Body of pancreas (tissue), 4 donors: Measurements from ENCODE around the gene ADSS1. TPM values are rescaled to one million over a fixed set of nuclear protein-coding genes. Genes with fewer than 3 reads are reported as not detected.

Experiments
- ATAC-seq: fragments of 150-250 bp; one replicate; pipeline ENCODE4 v1.9.1; 2016
- DNase-seq, 4 donors: peaks; one replicate each; pipeline ENCODE4 v3.0.0-alpha.2; 2019
- H3K27ac ChIP-seq, 4 donors: fragments of 200-600 bp; sonication (generic); 1 replicate in 3 of 4; 2 replicates in 1 of 4; pipeline versions ENCODE4 v1.5.1 to v1.6.1; 2016 to 2019; ENCODE audit warnings: mild to moderate bottlenecking in 1 of 4, mixed read lengths in 1 of 4, moderate library complexity in 1 of 4
- H3K27me3 ChIP-seq, 2 donors: fragments of 200-600 bp; sonication (generic); one replicate each; pipeline ENCODE4 v1.6.0; 2016; ENCODE audit warnings: mild to moderate bottlenecking in 1 of 2
- H3K36me3 ChIP-seq, 2 donors: fragments of 200-600 bp; sonication (generic); replicated peaks in 1 of 2; 2 replicates each; pipeline ENCODE4 v1.5.1; 2016; ENCODE audit warnings: low read depth in 2 of 2; ENCODE audit not compliant: insufficient read depth in 1 of 2
- H3K4me1 ChIP-seq: fragments of 200-600 bp; sonication (generic); one replicate; pipeline ENCODE4 v1.6.0; 2016
- H3K4me3 ChIP-seq, 2 donors: fragments of 200-600 bp; sonication (generic); 1 replicate in 1 of 2; 2 replicates in 1 of 2; pipeline ENCODE4 v1.5.1; 2016 to 2019
- H3K9me3 ChIP-seq, 3 donors: fragments of 200-600 bp; sonication (generic); 1 replicate in 2 of 3; 2 replicates in 1 of 3; pipeline ENCODE4 v1.5.1; 2016
- CTCF ChIP-seq, 7 experiments: fragments of 450-650 bp in 4 of 7; fragments of 200-600 bp in 3 of 7; sonication (generic) in 3 of 7; IDR thresholded peaks; one replicate each; pipeline ENCODE4 v1.5.1; 2016 to 2019; ENCODE audit warnings: antibody characterized with exemption in 7 of 7
- POLR2A ChIP-seq, 3 donors: fragments of 450-650 bp; IDR thresholded peaks; one replicate each; pipeline ENCODE4 v1.6.1; 2016; ENCODE audit warnings: antibody characterized with exemption in 3 of 3, mild to moderate bottlenecking in 2 of 3
- WGBS, 2 donors: methylation state at CpG; one replicate each; pipeline ENCODE4 v1.1.5; 2017; 5-methylcytosine and 5-hydroxymethylcytosine counted together
- intact Hi-C: fragments of 100-400 bp; cut with DNase I; formaldehyde crosslinking; loops from one replicate; pipeline ENCODE4 v1.15.1; 2023
- total RNA-seq, 2 donors: library from RNA; depleted of rRNA; stranded (reverse); fragments of >200 nt; gene quantifications; one replicate each; pipeline ENCODE4 v1.1.0, GENCODE V29; 2016

The ADSS1 gene
- total RNA-seq, 2 donors from 2014 or later: 4.0 to 4.7 TPM

DNA sequence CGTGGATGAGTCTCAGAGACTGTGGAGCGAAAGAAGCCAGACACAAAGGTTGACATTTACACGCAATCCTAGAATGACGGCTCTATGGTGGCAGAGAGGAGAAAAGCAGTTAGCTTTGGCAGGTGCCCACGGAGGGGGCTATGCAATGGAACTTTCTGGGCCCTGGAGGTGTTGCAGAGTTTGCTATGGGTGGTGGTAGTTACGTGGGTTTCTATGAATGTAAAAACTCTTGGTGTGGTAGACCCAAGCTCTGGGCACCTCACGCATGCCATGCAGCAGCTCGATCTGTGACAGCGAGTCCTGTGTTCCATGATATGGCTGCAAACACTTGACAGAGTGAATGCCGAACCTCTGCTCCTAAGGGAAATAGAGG is 39.6 kb upstream of the ADSS1 start:
- intact Hi-C loops: no loop called here
- Histone ChIP-seq H3K27ac (no peak overlapping the region), H3K9me3 (no peaks in the 10 kb centered on the region), H3K36me3 (no peaks in the 10 kb centered on the region), H3K4me1 (peaks cover 50% of the 10 kb centered on the region), H3K27me3 (no peaks in the 10 kb centered on the region), H3K4me3 (no peak overlapping the region)
- no peak for DNase-seq
- ATAC-seq: no peak
- TF ChIP-seq POLR2A (IDR thresholded peaks at IDR 0.05) (no peak), CTCF (IDR thresholded peaks at IDR 0.05) (no peak)
- 94 to 95% methylated on average over 9 to 10 of the region's 10 CpGs for WGBS, 2 donors

DNA sequence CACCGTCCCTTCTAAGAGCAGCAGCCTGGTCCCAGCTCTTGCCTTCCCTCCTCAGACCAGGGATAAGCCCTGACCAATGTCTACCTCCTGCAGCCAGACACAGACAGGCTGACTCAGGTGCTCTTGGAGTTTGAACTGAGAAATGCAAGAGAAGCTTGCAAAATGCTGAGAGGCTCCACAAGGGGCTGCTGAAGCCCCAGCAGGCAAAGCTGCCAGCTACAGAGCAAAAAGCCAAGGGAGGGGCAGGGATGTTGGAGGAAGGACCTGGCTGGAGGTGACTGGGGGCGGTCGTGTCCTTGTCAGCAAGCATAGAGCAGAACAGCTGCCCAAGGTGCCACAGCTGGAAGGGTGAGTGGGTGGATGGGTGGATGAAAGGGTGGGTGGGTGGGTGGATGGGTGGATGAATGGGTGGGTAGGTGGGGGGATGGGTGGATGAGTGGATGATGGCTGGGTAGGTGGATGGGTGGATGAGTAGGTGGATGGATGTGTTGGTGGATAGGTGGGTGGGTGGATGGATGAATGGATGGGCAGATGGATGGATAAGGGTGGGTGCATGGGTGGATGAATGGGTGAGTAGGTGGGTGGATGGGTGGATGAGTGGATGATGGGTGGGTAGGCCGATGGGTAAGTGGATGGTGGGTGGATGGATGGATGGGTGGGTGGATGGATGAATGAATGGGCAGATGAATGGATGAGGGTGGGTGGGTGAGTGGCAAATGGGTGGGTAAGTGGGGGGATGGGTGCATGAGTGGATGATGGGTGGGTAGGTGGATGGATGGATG is 38.6 kb upstream of the ADSS1 start:
- Histone ChIP-seq H3K36me3 (no peaks in the 10 kb centered on the region), H3K27ac (no peak overlapping the region), H3K27me3 (no peaks in the 10 kb centered on the region), H3K4me3 (no peak overlapping the region), H3K9me3 (no peaks in the 10 kb centered on the region), H3K4me1 (peaks cover 53% of the 10 kb centered on the region)
- WGBS, 2 donors: 84 to 88% methylated on average over 4 of the region's 4 CpGs
- intact Hi-C loops: no loop called here
- DNase-seq (no peak), ATAC-seq (no peak)
- TF ChIP-seq CTCF (IDR thresholded peaks at IDR 0.05) (no peak), POLR2A (IDR thresholded peaks at IDR 0.05) (no peak)

DNA sequence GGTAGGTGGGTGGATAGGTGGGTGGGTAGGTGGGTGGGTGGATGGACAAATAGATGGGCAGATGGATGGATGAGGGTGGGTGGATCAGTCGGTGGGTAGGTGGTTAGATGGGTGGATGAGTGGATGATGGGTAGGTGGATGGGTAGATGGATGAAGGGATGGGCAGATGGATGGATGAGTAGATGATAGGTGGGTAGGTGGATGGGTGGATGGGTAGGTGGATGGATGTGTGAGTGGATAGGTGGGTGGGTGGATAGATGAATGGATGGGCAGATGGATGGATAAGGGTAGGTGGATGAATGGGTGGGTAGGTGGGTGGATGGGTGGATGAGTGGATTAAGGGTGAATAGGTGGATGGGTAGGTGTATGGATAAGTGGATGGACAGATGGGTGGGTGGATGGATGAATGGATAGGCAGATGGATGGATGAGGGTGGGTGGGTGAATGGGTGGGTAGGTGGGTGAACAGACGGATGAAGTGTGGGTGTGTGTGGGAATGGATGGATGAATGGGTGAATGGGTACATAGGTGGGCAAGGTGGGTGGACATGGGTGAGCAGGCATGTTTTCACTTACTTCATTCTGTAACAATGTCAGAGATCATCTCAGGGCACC is 37.9 kb upstream of the ADSS1 start:
- Histone ChIP-seq H3K4me1 (peaks cover 53% of the 10 kb centered on the region), H3K9me3 (no peaks in the 10 kb centered on the region), H3K27ac (no peak overlapping the region), H3K4me3 (no peak overlapping the region), H3K27me3 (no peaks in the 10 kb centered on the region), H3K36me3 (no peaks in the 10 kb centered on the region)
- ATAC-seq (no peak), DNase-seq (no peak)
- TF ChIP-seq CTCF (IDR thresholded peaks at IDR 0.05) (no peak), POLR2A (IDR thresholded peaks at IDR 0.05) (no peak)
- intact Hi-C loops: no loop called here
- WGBS, 2 donors: 90 to 95% methylated on average over 2 of the region's 2 CpGs

- H3K27me3 ChIP-seq: no peaks in the 10 kb centered on the region
- ATAC-seq: no peak
- DNase-seq: peak in 1 of 4 donors; percentile 5
- H3K36me3 ChIP-seq: no peaks in the 10 kb centered on the region
- no peak for TF ChIP-seq POLR2A (IDR thresholded peaks at IDR 0.05)
- no peak for TF ChIP-seq CTCF (IDR thresholded peaks at IDR 0.05)
- WGBS, 2 donors: 78 to 89% methylated on average over 15 to 18 of the region's 20 CpGs
- peaks cover 47% of the 10 kb centered on the region for H3K4me1 ChIP-seq
- H3K27ac ChIP-seq: peak overlapping the region in 3 of 4 donors; percentile 84 to 91 (median 90)
- intact Hi-C loops: no loop called here
- H3K9me3 ChIP-seq: no peaks in the 10 kb centered on the region
- no peak overlapping the region for H3K4me3 ChIP-seq
These were observed 37.2 kb upstream of the ADSS1 start for GRCh38 chr14:104686624-104687517.
